ENCODE data around the gene TMEM62. TPM values are rescaled to one million over a fixed set of nuclear protein-coding genes. Genes with fewer than 3 reads are reported as not detected.

The TMEM62 gene
- total RNA-seq, 1 donor from 2014 or later, result 15.3 TPM

DNA sequence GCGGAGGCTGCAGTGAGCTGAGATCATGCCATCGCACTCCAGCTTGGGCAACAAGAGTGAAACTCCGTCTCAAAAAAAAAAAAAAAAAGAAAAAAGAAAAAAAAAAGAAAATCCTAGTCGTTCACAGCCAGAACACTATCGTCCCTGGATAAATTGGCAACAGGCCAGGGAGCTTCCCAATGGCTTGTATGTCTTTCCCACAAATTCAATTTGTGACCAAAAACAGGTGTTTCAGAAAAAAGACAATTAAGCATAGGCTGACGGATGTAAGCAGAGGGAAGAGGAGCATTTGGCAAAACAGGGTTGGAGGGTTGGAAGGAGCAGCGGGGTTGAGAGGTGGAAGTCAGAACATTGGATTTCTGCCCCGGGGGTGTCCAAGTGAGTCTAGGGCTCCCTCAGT, 78.9 kb downstream of the TMEM62 start:
- Mint-ChIP-seq H3K27me3 (ENCODE audit: low read depth) (peaks cover 19% of the 10 kb centered on the region), H3K27ac (ENCODE audit: unreplicated experiment) (peak overlapping the region; percentile 6), H3K9me3 (no peaks in the 10 kb centered on the region), H3K4me3 (no peak overlapping the region), H3K36me3 (ENCODE audit: low read depth) (no peaks in the 10 kb centered on the region), H3K4me1 (no peaks in the 10 kb centered on the region)
- TF ChIP-seq, protein P1, sequence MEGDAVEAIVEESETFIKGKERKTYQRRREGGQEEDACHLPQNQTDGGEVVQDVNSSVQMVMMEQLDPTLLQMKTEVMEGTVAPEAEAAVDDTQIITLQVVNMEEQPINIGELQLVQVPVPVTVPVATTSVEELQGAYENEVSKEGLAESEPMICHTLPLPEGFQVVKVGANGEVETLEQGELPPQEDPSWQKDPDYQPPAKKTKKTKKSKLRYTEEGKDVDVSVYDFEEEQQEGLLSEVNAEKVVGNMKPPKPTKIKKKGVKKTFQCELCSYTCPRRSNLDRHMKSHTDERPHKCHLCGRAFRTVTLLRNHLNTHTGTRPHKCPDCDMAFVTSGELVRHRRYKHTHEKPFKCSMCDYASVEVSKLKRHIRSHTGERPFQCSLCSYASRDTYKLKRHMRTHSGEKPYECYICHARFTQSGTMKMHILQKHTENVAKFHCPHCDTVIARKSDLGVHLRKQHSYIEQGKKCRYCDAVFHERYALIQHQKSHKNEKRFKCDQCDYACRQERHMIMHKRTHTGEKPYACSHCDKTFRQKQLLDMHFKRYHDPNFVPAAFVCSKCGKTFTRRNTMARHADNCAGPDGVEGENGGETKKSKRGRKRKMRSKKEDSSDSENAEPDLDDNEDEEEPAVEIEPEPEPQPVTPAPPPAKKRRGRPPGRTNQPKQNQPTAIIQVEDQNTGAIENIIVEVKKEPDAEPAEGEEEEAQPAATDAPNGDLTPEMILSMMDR (conservative IDR thresholded peaks at IDR 0.05), result no peak
- DNase-seq (ENCODE audit: low read depth, low spot score), result no peak

DNA sequence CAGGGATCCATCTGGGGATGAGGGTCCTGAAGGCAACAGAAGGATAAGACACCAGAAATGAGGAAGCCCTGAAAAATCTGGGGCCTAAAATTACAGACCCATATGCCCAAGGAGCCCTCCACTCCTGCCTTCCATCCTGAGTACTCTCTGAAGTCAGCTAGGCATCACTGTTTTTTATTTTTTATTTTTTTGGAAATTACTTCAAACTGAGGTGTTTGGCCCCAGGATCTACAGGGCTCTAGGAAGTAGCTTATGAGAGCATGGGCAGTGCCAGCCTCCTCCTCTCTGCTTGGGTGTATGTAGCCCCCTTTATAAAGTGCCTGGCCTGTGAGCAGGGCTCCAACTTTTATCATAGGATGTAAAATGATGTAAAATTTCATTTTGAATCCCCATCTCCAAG, 79.6 kb downstream of the TMEM62 start:
- TF ChIP-seq, protein P1 (conservative IDR thresholded peaks at IDR 0.05), result no peak
- no peaks in the 10 kb centered on the region for H3K4me1 Mint-ChIP-seq
- peaks cover 17% of the 10 kb centered on the region for H3K27me3 Mint-ChIP-seq (ENCODE audit: low read depth)
- no peak overlapping the region for H3K4me3 Mint-ChIP-seq
- H3K27ac Mint-ChIP-seq (ENCODE audit: unreplicated experiment), result no peak overlapping the region
- DNase-seq (ENCODE audit: low read depth, low spot score), result no peak
- no peaks in the 10 kb centered on the region for H3K9me3 Mint-ChIP-seq
- no peaks in the 10 kb centered on the region for H3K36me3 Mint-ChIP-seq (ENCODE audit: low read depth)

DNA sequence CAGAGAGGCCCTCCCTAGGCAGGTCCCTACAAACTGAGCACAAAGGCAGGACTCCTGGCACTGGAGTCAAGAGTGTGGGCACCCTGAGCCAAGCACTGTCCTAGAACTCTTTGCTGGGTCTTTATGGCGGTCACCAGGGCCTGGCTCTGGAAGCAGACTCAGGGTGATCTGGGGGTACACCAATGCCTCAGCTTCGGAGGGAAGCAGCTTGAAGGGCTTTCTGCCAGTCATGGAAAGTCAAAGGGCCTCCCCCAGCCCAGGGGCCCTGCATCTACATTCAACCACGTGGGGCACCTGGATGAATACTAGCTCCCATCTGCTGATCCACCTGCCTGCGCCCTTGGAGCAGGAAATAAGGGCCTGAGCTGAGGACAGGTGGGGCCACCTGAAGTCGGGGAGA, 80.1 kb downstream of the TMEM62 start:
- peaks cover 14% of the 10 kb centered on the region for H3K27me3 Mint-ChIP-seq (ENCODE audit: low read depth)
- no peak overlapping the region for H3K4me3 Mint-ChIP-seq
- H3K4me1 Mint-ChIP-seq, result no peaks in the 10 kb centered on the region
- no peak for DNase-seq (ENCODE audit: low read depth, low spot score)
- no peaks in the 10 kb centered on the region for H3K9me3 Mint-ChIP-seq
- no peaks in the 10 kb centered on the region for H3K36me3 Mint-ChIP-seq (ENCODE audit: low read depth)
- TF ChIP-seq, protein P1 (conservative IDR thresholded peaks at IDR 0.05), result no peak
- H3K27ac Mint-ChIP-seq (ENCODE audit: unreplicated experiment), result peak overlapping the region; percentile 78

GRCh38 chr15:43214169-43214568, 80.8 kb downstream of the TMEM62 start:
- peaks cover 8% of the 10 kb centered on the region for H3K27me3 Mint-ChIP-seq (ENCODE audit: low read depth)
- no peak overlapping the region for H3K4me3 Mint-ChIP-seq
- no peaks in the 10 kb centered on the region for H3K9me3 Mint-ChIP-seq
- H3K27ac Mint-ChIP-seq (ENCODE audit: unreplicated experiment), result no peak overlapping the region
- DNase-seq (ENCODE audit: low read depth, low spot score), result no peak
- TF ChIP-seq, protein P1 (conservative IDR thresholded peaks at IDR 0.05), result no peak
- no peaks in the 10 kb centered on the region for H3K36me3 Mint-ChIP-seq (ENCODE audit: low read depth)
- H3K4me1 Mint-ChIP-seq, result peaks cover 5% of the 10 kb centered on the region

GRCh38 chr15:43214592-43215295, 81.4 kb downstream of the TMEM62 start:
- H3K27ac Mint-ChIP-seq (ENCODE audit: unreplicated experiment), result no peak overlapping the region
- peaks cover 5% of the 10 kb centered on the region for H3K4me1 Mint-ChIP-seq
- H3K27me3 Mint-ChIP-seq (ENCODE audit: low read depth), result peaks cover 5% of the 10 kb centered on the region
- no peaks in the 10 kb centered on the region for H3K9me3 Mint-ChIP-seq
- DNase-seq (ENCODE audit: low read depth, low spot score), result no peak
- TF ChIP-seq, protein P1 (conservative IDR thresholded peaks at IDR 0.05), result no peak
- no peak overlapping the region for H3K4me3 Mint-ChIP-seq
- H3K36me3 Mint-ChIP-seq (ENCODE audit: low read depth), result no peaks in the 10 kb centered on the region

Measured in neural crest cell (in vitro differentiated cells).